Muscle layer of duodenum (tissue), 2 donors: ENCODE results near the gene BEND2.

Experiments used
- H3K27ac ChIP-seq: one replicate; pipeline ENCODE4 v1.7.0; 2013; ENCODE audit warnings: mild to moderate bottlenecking, low read length
- H3K27me3 ChIP-seq: one replicate; pipeline ENCODE4 v1.7.0; 2013; ENCODE audit warnings: low read depth, mild to moderate bottlenecking, control low read depth, low read length
- H3K36me3 ChIP-seq, 2 donors: one replicate each; pipeline ENCODE4 v1.7.0; 2013; ENCODE audit warnings: low read length in 2 of 2, control low read depth in 1 of 2, mild to moderate bottlenecking in 1 of 2; ENCODE audit not compliant: insufficient read depth in 2 of 2, control insufficient read depth in 1 of 2
- H3K4me1 ChIP-seq, 2 donors: one replicate each; pipeline ENCODE4 v1.7.0; 2013; ENCODE audit warnings: low read length in 2 of 2, mild to moderate bottlenecking in 2 of 2, control low read depth in 1 of 2, moderate library complexity in 1 of 2; ENCODE audit not compliant: insufficient read depth in 2 of 2, control insufficient read depth in 1 of 2
- H3K4me3 ChIP-seq, 2 donors: one replicate each; pipeline ENCODE4 v1.7.0; 2013; ENCODE audit warnings: low read length in 2 of 2, low read depth in 1 of 2, mild to moderate bottlenecking in 1 of 2
- H3K9me3 ChIP-seq, 2 donors: one replicate each; pipeline ENCODE4 v1.7.0; 2013; ENCODE audit warnings: low read length in 2 of 2, control low read depth in 1 of 2, mild to moderate bottlenecking in 1 of 2; ENCODE audit not compliant: control insufficient read depth in 1 of 2
- donor health status: healthy.

The BEND2 gene

DNA sequence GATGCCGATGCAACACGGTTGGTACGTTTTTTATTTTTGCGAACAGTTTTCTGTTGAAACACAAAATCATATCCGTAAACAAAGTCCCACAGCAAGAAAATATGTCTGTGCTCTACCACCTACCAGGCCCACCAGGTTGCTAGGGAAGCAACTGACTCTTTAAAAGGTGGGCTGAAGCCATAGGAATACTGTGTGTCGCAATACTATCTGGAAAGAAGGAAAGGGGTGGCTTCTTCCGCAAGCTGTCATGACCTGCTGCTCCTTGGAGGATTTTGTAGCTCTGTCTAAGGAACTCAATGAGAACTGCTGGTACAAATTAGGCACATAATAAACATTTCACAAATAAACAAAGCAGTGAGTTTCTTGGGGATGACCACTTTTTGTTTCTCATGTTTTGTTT lies 46.5 kb downstream of the BEND2 start:
- H3K9me3 ChIP-seq, result no peaks in the 10 kb centered on the region
- no peaks in the 10 kb centered on the region for H3K4me1 ChIP-seq
- H3K27me3 ChIP-seq, result no peaks in the 10 kb centered on the region
- H3K27ac ChIP-seq, result no peak overlapping the region
- H3K36me3 ChIP-seq, result no peaks in the 10 kb centered on the region
- H3K4me3 ChIP-seq, result no peak overlapping the region

DNA sequence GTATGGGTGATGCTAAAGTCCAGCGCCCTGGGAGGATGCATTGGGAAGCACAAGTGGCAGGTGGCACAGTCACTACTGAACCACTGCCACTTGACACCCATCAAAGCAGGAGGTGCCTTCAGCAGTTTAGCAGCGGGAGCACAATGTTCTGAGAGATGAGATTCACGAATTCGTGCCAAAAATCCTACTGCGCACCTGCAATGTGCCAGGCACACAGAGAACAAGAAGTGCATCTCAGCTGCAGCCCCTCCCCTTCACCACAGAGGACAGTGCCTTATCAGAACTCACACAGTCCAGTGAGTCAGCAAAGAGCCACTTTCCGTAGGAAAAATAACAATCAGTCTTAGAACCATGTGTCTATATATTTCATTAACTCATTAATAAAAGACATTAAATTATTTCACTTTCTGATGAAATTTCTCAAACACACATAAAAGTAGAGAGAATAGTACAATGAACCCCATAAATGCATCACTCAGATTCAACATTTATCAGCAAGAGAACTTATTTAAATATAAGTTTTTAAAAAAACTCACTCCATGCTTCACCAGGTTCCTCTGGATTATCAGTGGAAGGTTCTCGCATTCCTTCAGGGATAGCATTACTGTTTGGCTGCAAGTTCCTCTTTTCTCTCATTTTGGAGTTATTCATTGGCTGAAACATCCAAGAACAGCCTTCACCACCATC lies 47.0 kb downstream of the BEND2 start:
- Histone ChIP-seq H3K36me3 (no peaks in the 10 kb centered on the region), H3K27me3 (no peaks in the 10 kb centered on the region), H3K4me1 (no peaks in the 10 kb centered on the region), H3K4me3 (no peak overlapping the region), H3K27ac (no peak overlapping the region), H3K9me3 (no peaks in the 10 kb centered on the region)

- H3K27me3 ChIP-seq, result no peaks in the 10 kb centered on the region
- no peaks in the 10 kb centered on the region for H3K36me3 ChIP-seq
- no peak overlapping the region for H3K27ac ChIP-seq
- H3K4me3 ChIP-seq, result no peak overlapping the region
- no peaks in the 10 kb centered on the region for H3K9me3 ChIP-seq
- H3K4me1 ChIP-seq, result no peaks in the 10 kb centered on the region
These were observed 47.7 kb downstream of the BEND2 start for GRCh38 chrX:18172970-18173369.

- no peaks in the 10 kb centered on the region for H3K27me3 ChIP-seq
These were observed 49.8 kb downstream of the BEND2 start for GRCh38 chrX:18170910-18171309.

GRCh38 chrX:18166068-18166467 lies 54.6 kb downstream of the BEND2 start:
- no peaks in the 10 kb centered on the region for H3K4me1 ChIP-seq
- no peak overlapping the region for H3K27ac ChIP-seq
- H3K9me3 ChIP-seq, result no peaks in the 10 kb centered on the region
- H3K4me3 ChIP-seq, result no peak overlapping the region
- H3K36me3 ChIP-seq, result no peaks in the 10 kb centered on the region
- H3K27me3 ChIP-seq, result no peaks in the 10 kb centered on the region

More at GRCh38 chrX:18170910-18171309, 49.8 kb downstream of the BEND2 start:
- H3K4me3 ChIP-seq, result no peak overlapping the region
- no peaks in the 10 kb centered on the region for H3K4me1 ChIP-seq
- H3K27ac ChIP-seq, result no peak overlapping the region
- no peaks in the 10 kb centered on the region for H3K36me3 ChIP-seq
- H3K9me3 ChIP-seq, result no peaks in the 10 kb centered on the region

DNA sequence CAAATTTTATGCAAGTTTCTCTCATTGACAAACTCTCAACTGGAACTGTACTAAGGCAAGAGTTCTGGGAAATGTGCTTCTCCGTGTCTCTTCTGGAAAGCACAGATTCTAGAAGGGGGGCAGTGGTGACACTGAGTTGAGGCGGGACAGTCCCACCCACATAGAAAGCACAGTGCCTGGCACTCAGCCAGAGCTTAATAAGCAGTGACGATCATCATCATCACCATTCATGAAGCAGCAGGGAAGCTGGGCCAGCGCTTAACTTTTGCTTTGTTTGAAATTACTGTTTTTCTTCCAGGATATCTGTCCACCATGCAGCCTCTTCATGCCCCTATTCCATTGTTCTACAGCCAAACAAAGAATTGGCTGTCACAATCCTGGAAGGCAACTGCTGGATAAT lies 60.3 kb downstream of the BEND2 start:
- no peaks in the 10 kb centered on the region for H3K9me3 ChIP-seq
- no peaks in the 10 kb centered on the region for H3K27me3 ChIP-seq
- no peak overlapping the region for H3K27ac ChIP-seq
- no peaks in the 10 kb centered on the region for H3K36me3 ChIP-seq
- no peaks in the 10 kb centered on the region for H3K4me1 ChIP-seq
- H3K4me3 ChIP-seq, result no peak overlapping the region

DNA sequence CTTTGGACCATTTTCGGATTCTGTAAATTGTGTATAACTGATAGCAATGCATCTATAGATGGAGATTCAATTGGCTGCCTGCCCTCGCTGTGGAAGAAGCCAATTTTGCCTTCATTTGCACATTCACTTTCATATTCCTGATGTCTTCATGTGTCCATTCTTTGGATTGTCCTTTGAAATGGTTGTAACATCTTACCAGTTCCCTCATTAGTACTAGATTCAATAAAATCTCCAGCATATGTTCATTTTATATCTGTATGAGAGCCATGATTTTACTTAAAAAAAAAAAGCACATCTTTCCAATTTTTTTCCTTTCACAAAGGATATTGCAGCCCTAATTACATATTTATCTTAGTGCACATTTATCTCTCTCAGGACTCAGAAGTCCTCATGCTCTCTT lies 61.7 kb downstream of the BEND2 start:
- Histone ChIP-seq H3K9me3 (no peaks in the 10 kb centered on the region), H3K36me3 (no peaks in the 10 kb centered on the region), H3K4me1 (no peaks in the 10 kb centered on the region), H3K4me3 (no peak overlapping the region), H3K27me3 (no peaks in the 10 kb centered on the region), H3K27ac (no peak overlapping the region)

DNA sequence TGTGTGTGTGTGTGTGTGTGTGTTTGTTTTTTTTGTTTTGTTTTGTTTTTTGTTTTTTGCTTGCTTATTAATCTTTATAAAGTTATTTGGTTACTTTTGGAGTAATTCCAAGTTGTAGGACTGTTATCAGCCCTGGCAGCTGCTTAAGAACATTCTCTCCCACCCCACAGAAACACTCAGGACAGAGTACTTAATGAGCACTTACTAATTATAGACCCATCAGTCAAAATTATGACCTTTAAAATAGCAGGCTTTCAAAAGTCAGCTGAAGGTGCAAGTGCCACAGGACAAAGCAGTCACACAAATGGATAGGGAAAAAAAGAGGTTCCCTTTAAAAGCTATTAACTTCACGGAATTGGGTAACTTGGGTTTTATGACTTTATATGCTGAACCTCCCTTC lies 69.0 kb downstream of the BEND2 start:
- Histone ChIP-seq H3K27me3 (no peaks in the 10 kb centered on the region), H3K4me1 (no peaks in the 10 kb centered on the region), H3K9me3 (no peaks in the 10 kb centered on the region), H3K4me3 (no peak overlapping the region), H3K27ac (no peak overlapping the region), H3K36me3 (no peaks in the 10 kb centered on the region)

- Histone ChIP-seq H3K27ac (no peak overlapping the region), H3K4me3 (no peak overlapping the region), H3K9me3 (no peaks in the 10 kb centered on the region), H3K27me3 (no peaks in the 10 kb centered on the region), H3K36me3 (no peaks in the 10 kb centered on the region), H3K4me1 (no peaks in the 10 kb centered on the region)
These were observed 69.5 kb downstream of the BEND2 start for GRCh38 chrX:18151157-18151556.

DNA sequence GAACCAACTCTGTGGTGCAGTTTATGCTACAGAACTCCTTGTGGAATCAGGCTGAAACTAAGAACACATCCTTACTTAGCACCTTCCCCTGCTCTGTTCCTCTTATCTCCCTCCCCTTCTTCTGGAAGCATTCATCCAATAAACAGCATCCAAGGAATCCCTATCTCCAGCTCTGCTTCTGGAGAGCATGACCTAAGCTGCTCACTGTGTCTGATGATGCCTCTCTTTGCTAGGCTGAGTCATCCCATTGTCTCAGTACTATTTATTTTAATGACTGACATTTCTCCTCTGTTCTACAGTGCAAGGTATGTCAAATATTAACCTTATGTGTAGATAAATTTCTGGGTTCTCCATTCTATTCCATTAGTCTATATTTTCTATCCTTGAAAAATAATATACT lies 71.2 kb downstream of the BEND2 start:
- Histone ChIP-seq H3K4me3 (no peak overlapping the region), H3K27ac (no peak overlapping the region), H3K27me3 (no peaks in the 10 kb centered on the region), H3K36me3 (no peaks in the 10 kb centered on the region), H3K9me3 (no peaks in the 10 kb centered on the region), H3K4me1 (no peaks in the 10 kb centered on the region)

- H3K4me3 ChIP-seq, result no peak overlapping the region
- no peaks in the 10 kb centered on the region for H3K4me1 ChIP-seq
- H3K9me3 ChIP-seq, result no peaks in the 10 kb centered on the region
- H3K27ac ChIP-seq, result no peak overlapping the region
- no peaks in the 10 kb centered on the region for H3K27me3 ChIP-seq
- no peaks in the 10 kb centered on the region for H3K36me3 ChIP-seq
These were observed 73.7 kb downstream of the BEND2 start for GRCh38 chrX:18146954-18147353.

DNA sequence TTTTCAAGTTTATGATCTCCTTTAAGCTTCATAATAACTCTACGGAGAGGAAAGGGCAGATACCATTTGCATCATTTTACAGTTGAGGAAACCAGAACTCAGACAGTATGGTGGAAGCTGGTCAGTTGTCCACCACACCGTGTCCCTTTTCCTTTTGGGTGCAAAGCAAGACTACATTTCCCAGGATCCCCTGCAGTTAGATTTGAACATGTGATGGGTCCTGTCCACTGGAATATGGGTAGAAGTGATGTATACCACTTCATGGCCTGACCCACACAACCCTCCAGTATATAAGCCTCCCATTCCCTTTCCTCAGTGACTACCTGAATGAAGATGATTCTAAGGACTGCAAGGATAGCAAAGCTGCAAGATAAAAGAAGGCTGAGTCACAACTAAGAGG lies 74.7 kb downstream of the BEND2 start:
- H3K27me3 ChIP-seq, result no peaks in the 10 kb centered on the region
- H3K9me3 ChIP-seq, result no peaks in the 10 kb centered on the region
- no peak overlapping the region for H3K27ac ChIP-seq
- H3K4me1 ChIP-seq, result no peaks in the 10 kb centered on the region
- H3K36me3 ChIP-seq, result no peaks in the 10 kb centered on the region
- no peak overlapping the region for H3K4me3 ChIP-seq
